Activated CD4-positive, alpha-beta T cell treated with anti-CD3 and anti-CD28 coated beads, Interleukin-2, amount 10 ng/mL, durations not matched to agents 24 days and 14 days (primary cell): ENCODE data around the gene PRKCE. TPM values are rescaled to one million over a fixed set of nuclear protein-coding genes. Genes with fewer than 3 reads are reported as not detected.

Source experiments
- DNase-seq: peaks from one replicate; pipeline ENCODE4 v3.0.0; 2022
- H3K27ac Mint-ChIP-seq: one replicate; pipeline ENCODE4 v1.8.0; 2022; ENCODE audit warnings: mild to moderate bottlenecking, mixed read lengths
- H3K27me3 Mint-ChIP-seq: one replicate; pipeline ENCODE4 v1.8.0; 2022; ENCODE audit warnings: mixed read lengths
- H3K36me3 Mint-ChIP-seq: one replicate; pipeline ENCODE4 v1.8.0; 2022; ENCODE audit warnings: low read depth, mild to moderate bottlenecking, mixed read lengths
- H3K4me1 Mint-ChIP-seq: one replicate; pipeline ENCODE4 v1.8.0; 2021; ENCODE audit warnings: mixed read lengths
- H3K4me3 Mint-ChIP-seq: one replicate; pipeline ENCODE4 v1.8.0; 2022; ENCODE audit warnings: mild to moderate bottlenecking, moderate library complexity, mixed read lengths
- H3K9me3 Mint-ChIP-seq: one replicate; pipeline ENCODE4 v1.8.0; 2021; ENCODE audit warnings: mixed read lengths
- intact Hi-C: fragments of 100-400 bp; cut with micrococcal nuclease; formaldehyde crosslinking; loops from one replicate; pipeline ENCODE4 v1.15.1; 2023
- total RNA-seq: library from RNA; stranded (reverse); gene quantifications from 2 replicates; pipeline ENCODE4 v1.2.3, GENCODE V29; 2022

Gene PRKCE
- total RNA-seq, 1 donor from 2014 or later, result 13.5 TPM

- H3K4me3 Mint-ChIP-seq, result no peak overlapping the region
- H3K27ac Mint-ChIP-seq, result no peak overlapping the region
- H3K36me3 Mint-ChIP-seq, result no peaks in the 10 kb centered on the region
- no peaks in the 10 kb centered on the region for H3K4me1 Mint-ChIP-seq
- H3K27me3 Mint-ChIP-seq, result peaks cover 3% of the 10 kb centered on the region
- intact Hi-C loops, result no loop called here
- DNase-seq, result no peak
- H3K9me3 Mint-ChIP-seq, result no peaks in the 10 kb centered on the region
These were observed 292.0 kb downstream of the PRKCE start for GRCh38 chr2:45943219-45944044.

- peaks cover 6% of the 10 kb centered on the region for H3K27me3 Mint-ChIP-seq
- no peaks in the 10 kb centered on the region for H3K9me3 Mint-ChIP-seq
- intact Hi-C loops, result no loop called here
- H3K4me1 Mint-ChIP-seq, result no peaks in the 10 kb centered on the region
- DNase-seq, result no peak
- no peaks in the 10 kb centered on the region for H3K36me3 Mint-ChIP-seq
- no peak overlapping the region for H3K4me3 Mint-ChIP-seq
- no peak overlapping the region for H3K27ac Mint-ChIP-seq
These were observed 292.6 kb downstream of the PRKCE start for GRCh38 chr2:45944074-45944473.

GRCh38 chr2:45945302-45945717, 293.8 kb downstream of the PRKCE start:
- no peaks in the 10 kb centered on the region for H3K4me1 Mint-ChIP-seq
- peaks cover 7% of the 10 kb centered on the region for H3K27me3 Mint-ChIP-seq
- intact Hi-C loops, result no loop called here
- H3K36me3 Mint-ChIP-seq, result no peaks in the 10 kb centered on the region
- DNase-seq, result no peak
- no peaks in the 10 kb centered on the region for H3K9me3 Mint-ChIP-seq
- H3K27ac Mint-ChIP-seq, result no peak overlapping the region
- no peak overlapping the region for H3K4me3 Mint-ChIP-seq

GRCh38 chr2:45946023-45946422, 294.5 kb downstream of the PRKCE start:
- Mint-ChIP-seq H3K27me3 (peaks cover 7% of the 10 kb centered on the region), H3K9me3 (no peaks in the 10 kb centered on the region), H3K4me3 (no peak overlapping the region), H3K27ac (no peak overlapping the region), H3K36me3 (no peaks in the 10 kb centered on the region), H3K4me1 (no peaks in the 10 kb centered on the region)
- no peak for DNase-seq
- intact Hi-C loops, result no loop called here

- intact Hi-C loops, result no loop called here
- Mint-ChIP-seq H3K27ac (no peak overlapping the region), H3K27me3 (peaks cover 7% of the 10 kb centered on the region), H3K4me3 (no peak overlapping the region), H3K4me1 (no peaks in the 10 kb centered on the region), H3K9me3 (no peaks in the 10 kb centered on the region), H3K36me3 (no peaks in the 10 kb centered on the region)
- no peak for DNase-seq
These were observed 299.1 kb downstream of the PRKCE start for GRCh38 chr2:45950606-45951005.

- H3K9me3 Mint-ChIP-seq, result no peaks in the 10 kb centered on the region
- DNase-seq, result no peak
- H3K4me3 Mint-ChIP-seq, result no peak overlapping the region
- no peak overlapping the region for H3K27ac Mint-ChIP-seq
- peaks cover 7% of the 10 kb centered on the region for H3K27me3 Mint-ChIP-seq
- intact Hi-C loops, result no loop called here
- H3K4me1 Mint-ChIP-seq, result no peaks in the 10 kb centered on the region
- no peaks in the 10 kb centered on the region for H3K36me3 Mint-ChIP-seq
These were observed 299.7 kb downstream of the PRKCE start for GRCh38 chr2:45951025-45951727.

GRCh38 chr2:45952591-45952990, 301.1 kb downstream of the PRKCE start:
- Mint-ChIP-seq H3K27me3 (peaks cover 4% of the 10 kb centered on the region), H3K4me3 (no peak overlapping the region), H3K36me3 (no peaks in the 10 kb centered on the region), H3K27ac (no peak overlapping the region), H3K4me1 (no peaks in the 10 kb centered on the region), H3K9me3 (no peaks in the 10 kb centered on the region)
- no peak for DNase-seq
- intact Hi-C loops, result no loop called here

GRCh38 chr2:45953376-45954027, 302.0 kb downstream of the PRKCE start:
- no peak for DNase-seq
- Mint-ChIP-seq H3K36me3 (no peaks in the 10 kb centered on the region), H3K27me3 (peaks cover 4% of the 10 kb centered on the region), H3K4me3 (no peak overlapping the region), H3K27ac (no peak overlapping the region), H3K9me3 (no peaks in the 10 kb centered on the region), H3K4me1 (no peaks in the 10 kb centered on the region)
- intact Hi-C loops, result no loop called here

GRCh38 chr2:45954233-45954850, 302.9 kb downstream of the PRKCE start:
- Mint-ChIP-seq H3K9me3 (no peaks in the 10 kb centered on the region), H3K36me3 (no peaks in the 10 kb centered on the region), H3K4me3 (no peak overlapping the region), H3K27me3 (no peaks in the 10 kb centered on the region), H3K27ac (no peak overlapping the region), H3K4me1 (no peaks in the 10 kb centered on the region)
- intact Hi-C loops, result no loop called here
- no peak for DNase-seq

GRCh38 chr2:45957533-45958227, 306.2 kb downstream of the PRKCE start:
- intact Hi-C loops, result no loop called here
- H3K27me3 Mint-ChIP-seq, result no peaks in the 10 kb centered on the region
- no peak for DNase-seq
- H3K27ac Mint-ChIP-seq, result no peak overlapping the region
- no peak overlapping the region for H3K4me3 Mint-ChIP-seq
- no peaks in the 10 kb centered on the region for H3K9me3 Mint-ChIP-seq
- H3K4me1 Mint-ChIP-seq, result no peaks in the 10 kb centered on the region
- no peaks in the 10 kb centered on the region for H3K36me3 Mint-ChIP-seq

GRCh38 chr2:45960057-45960863, 308.8 kb downstream of the PRKCE start:
- Mint-ChIP-seq H3K27me3 (no peaks in the 10 kb centered on the region), H3K27ac (no peak overlapping the region), H3K4me1 (peaks cover 7% of the 10 kb centered on the region), H3K9me3 (no peaks in the 10 kb centered on the region), H3K4me3 (no peak overlapping the region), H3K36me3 (no peaks in the 10 kb centered on the region)
- intact Hi-C loops, result no loop called here
- DNase-seq, result no peak

GRCh38 chr2:45962177-45962921, 310.9 kb downstream of the PRKCE start:
- H3K27me3 Mint-ChIP-seq, result no peaks in the 10 kb centered on the region
- H3K9me3 Mint-ChIP-seq, result no peaks in the 10 kb centered on the region
- H3K27ac Mint-ChIP-seq, result no peak overlapping the region
- no peak overlapping the region for H3K4me3 Mint-ChIP-seq
- no peaks in the 10 kb centered on the region for H3K36me3 Mint-ChIP-seq
- H3K4me1 Mint-ChIP-seq, result peaks cover 7% of the 10 kb centered on the region
- intact Hi-C loops, result no loop called here
- no peak for DNase-seq
